ENCODE measurements around the gene STK10.

- TF ChIP-seq EZH2 (IDR thresholded peaks at IDR 0.05; ENCODE audit: borderline replicate concordance, low read length), result no peak
- TF ChIP-seq, protein P1, sequence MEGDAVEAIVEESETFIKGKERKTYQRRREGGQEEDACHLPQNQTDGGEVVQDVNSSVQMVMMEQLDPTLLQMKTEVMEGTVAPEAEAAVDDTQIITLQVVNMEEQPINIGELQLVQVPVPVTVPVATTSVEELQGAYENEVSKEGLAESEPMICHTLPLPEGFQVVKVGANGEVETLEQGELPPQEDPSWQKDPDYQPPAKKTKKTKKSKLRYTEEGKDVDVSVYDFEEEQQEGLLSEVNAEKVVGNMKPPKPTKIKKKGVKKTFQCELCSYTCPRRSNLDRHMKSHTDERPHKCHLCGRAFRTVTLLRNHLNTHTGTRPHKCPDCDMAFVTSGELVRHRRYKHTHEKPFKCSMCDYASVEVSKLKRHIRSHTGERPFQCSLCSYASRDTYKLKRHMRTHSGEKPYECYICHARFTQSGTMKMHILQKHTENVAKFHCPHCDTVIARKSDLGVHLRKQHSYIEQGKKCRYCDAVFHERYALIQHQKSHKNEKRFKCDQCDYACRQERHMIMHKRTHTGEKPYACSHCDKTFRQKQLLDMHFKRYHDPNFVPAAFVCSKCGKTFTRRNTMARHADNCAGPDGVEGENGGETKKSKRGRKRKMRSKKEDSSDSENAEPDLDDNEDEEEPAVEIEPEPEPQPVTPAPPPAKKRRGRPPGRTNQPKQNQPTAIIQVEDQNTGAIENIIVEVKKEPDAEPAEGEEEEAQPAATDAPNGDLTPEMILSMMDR (conservative IDR thresholded peaks at IDR 0.05 in 1 of 2, IDR thresholded peaks at IDR 0.05 in 1 of 2; ENCODE audit: extremely low read depth in 1 of 2, insufficient read depth in 1 of 2, low read depth in 1 of 2, low read length in 2 of 2), result no peak
These were observed 4.1 kb downstream of the STK10 start for GRCh38 chr5:172183881-172184280.
